GM21390 (cell line): Measurements from ENCODE around the gene SPG7.

ENCODE experiments used
- ATAC-seq: cut with Tn5 transposase; IDR thresholded peaks from one replicate; pipeline ENCODE4 v1.9.1; 2021; ENCODE audit not compliant: unreplicated experiment

Gene SPG7

GRCh38 chr16:89545044-89545830 lies 37.0 kb downstream of the SPG7 start:
- ATAC-seq: no peak

GRCh38 chr16:89545831-89546574 lies 37.8 kb downstream of the SPG7 start:
- no peak for ATAC-seq

GRCh38 chr16:89546781-89547180 lies 38.6 kb downstream of the SPG7 start:
- ATAC-seq: no peak

GRCh38 chr16:89547291-89547690 lies 39.1 kb downstream of the SPG7 start:
- no peak for ATAC-seq

- ATAC-seq: no peak
These were observed 39.7 kb downstream of the SPG7 start for GRCh38 chr16:89547860-89548259.

- ATAC-seq: no peak
These were observed 40.3 kb downstream of the SPG7 start for GRCh38 chr16:89548344-89549006.

GRCh38 chr16:89549007-89549700 lies 41.0 kb downstream of the SPG7 start:
- ATAC-seq: no peak

- ATAC-seq: no peak
These were observed 42.3 kb downstream of the SPG7 start for GRCh38 chr16:89550421-89551007.

- no peak for ATAC-seq
These were observed 44.1 kb downstream of the SPG7 start for GRCh38 chr16:89552329-89552728.

GRCh38 chr16:89552913-89553312 lies 44.7 kb downstream of the SPG7 start:
- ATAC-seq: no peak

- no peak for ATAC-seq
These were observed 45.5 kb downstream of the SPG7 start for GRCh38 chr16:89553733-89554132.

- no peak for ATAC-seq
These were observed 46.1 kb downstream of the SPG7 start for GRCh38 chr16:89554343-89554742.

- ATAC-seq: no peak
These were observed 47.1 kb downstream of the SPG7 start for GRCh38 chr16:89555265-89555664.

- no peak for ATAC-seq
These were observed 47.6 kb downstream of the SPG7 start for GRCh38 chr16:89555780-89556179.

GRCh38 chr16:89556750-89557689 lies 48.8 kb downstream of the SPG7 start:
- no peak for ATAC-seq

GRCh38 chr16:89557690-89558490 lies 49.7 kb downstream of the SPG7 start:
- ATAC-seq: no peak

- ATAC-seq: peak; percentile 85
These were observed 52.4 kb downstream of the SPG7 start, which contains the start of gene RPL13 for GRCh38 chr16:89560378-89561141. TSS of gene RPL13 (plus strand) at chr16:89560682. CDS start at chr16:89560960, 278 bp downstream.
